Panc1 (cell line): Measurements from ENCODE around the gene TM7SF2. TPM values are rescaled to one million over a fixed set of nuclear protein-coding genes. Genes with fewer than 3 reads are reported as not detected.

Source experiments
- ATAC-seq: fragments of 200-7000 bp; cut with Tn5 transposase; 2 replicates; pipeline ENCODE4 v1.9.1; 2020; ENCODE audit warnings: mild to moderate bottlenecking, moderate library complexity
- BruUV-seq: library from RNA; stranded (reverse); fragments of 400-500 nt; replicated peaks from 2 replicates; lab custom pipeline; 2021; lab: Mats Ljungman, UMichigan
- CTCF ChIA-PET: fragments of 300-600 bp; sonication (Branson Sonifier 250); formaldehyde crosslinking; loops from one replicate; lab custom pipeline; 2022; ENCODE audit warnings: antibody characterized with exemption; lab: Charles Lee
- POLR2A ChIA-PET: fragments of 300-600 bp; sonication (Branson Sonifier 250); formaldehyde crosslinking; loops from one replicate; lab custom pipeline; 2022; ENCODE audit warnings: antibody characterized with exemption; lab: Charles Lee
- DNase-seq: peaks from one replicate; pipeline ENCODE4 v3.0.0-alpha.2; 2010; ENCODE audit warnings: low read depth, low spot score
- H3K27ac ChIP-seq: 2 replicates; pipeline ENCODE4 v1.5.1; 2011; ENCODE audit warnings: mild to moderate bottlenecking, low read length, inconsistent platforms
- H3K27me3 ChIP-seq: fragments of 200-500 bp; sonication (Bioruptor generic); 2 replicates; pipeline ENCODE4 v1.6.0; 2014; ENCODE audit warnings: low read length, inconsistent platforms; ENCODE audit not compliant: control insufficient read depth, insufficient read depth
- H3K36me3 ChIP-seq: fragments of 200-500 bp; sonication (Bioruptor generic); 2 replicates; pipeline ENCODE4 v1.5.1; 2014; ENCODE audit warnings: inconsistent platforms, mild to moderate bottlenecking, low read length, moderate library complexity; ENCODE audit not compliant: control insufficient read depth, insufficient read depth
- H3K4me1 ChIP-seq: 2 replicates; pipeline ENCODE4 v1.5.1; 2011; ENCODE audit warnings: inconsistent platforms, mild to moderate bottlenecking, low read length, moderate library complexity; ENCODE audit not compliant: control insufficient read depth, insufficient read depth
- H3K4me3 ChIP-seq, 2 experiments: 2 replicates each; pipeline ENCODE4 v1.5.1; 2011 to 2012; ENCODE audit warnings: low read depth in 2 of 2, low read length in 2 of 2, mild to moderate bottlenecking in 2 of 2, inconsistent platforms in 1 of 2, moderate library complexity in 1 of 2
- H3K9me3 ChIP-seq: fragments of 200-500 bp; sonication (Bioruptor generic); 2 replicates; pipeline ENCODE4 v1.5.1; 2014; ENCODE audit warnings: low read depth, mild to moderate bottlenecking, inconsistent platforms, low read length, moderate library complexity; ENCODE audit not compliant: control insufficient read depth, insufficient read depth
- CTCF ChIP-seq: fragments of 450-650 bp; IDR thresholded peaks from 2 replicates; pipeline ENCODE4 v1.5.1; 2017; ENCODE audit warnings: mild to moderate bottlenecking
- POLR2AphosphoS5 ChIP-seq: IDR thresholded peaks from 2 replicates; pipeline ENCODE4 v1.6.1; 2012; ENCODE audit warnings: mild to moderate bottlenecking, low read depth, low read length, moderate library complexity
- SIN3A ChIP-seq: IDR thresholded peaks from 2 replicates; pipeline ENCODE4 v1.6.1; 2012; ENCODE audit warnings: low read depth, mild to moderate bottlenecking, low read length, moderate library complexity, borderline replicate concordance; ENCODE audit not compliant: insufficient read depth
- TCF7L2 ChIP-seq: IDR thresholded peaks from 2 replicates; pipeline ENCODE4 v1.6.1; 2011; ENCODE audit warnings: mild to moderate bottlenecking, low read depth, low read length, inconsistent platforms
- in situ Hi-C: cut with HindIII; loops from 2 replicates; pipeline ENCODE4 v1.10.0; 2016; ENCODE audit warnings: low sequenced_read_pairs, low pct_unique_long_range_greater_than_20kb
- intact Hi-C: fragments of 100-400 bp; cut with micrococcal nuclease; formaldehyde crosslinking; loops from one replicate; pipeline ENCODE4 v1.10.0; 2022; ENCODE audit not compliant: unreplicated experiment
- total RNA-seq: library from RNA; stranded (reverse); gene quantifications from one replicate; pipeline ENCODE4 v1.2.1, GENCODE V29; 2021; ENCODE audit not compliant: unreplicated experiment
- TF ChIP-seq, protein P1 (sequence below), 2 experiments: IDR thresholded peaks; 2 replicates each; pipeline ENCODE4 v1.6.1; 2011 to 2012; ENCODE audit warnings: low read depth in 2 of 2, control low read depth in 1 of 2, low read length in 1 of 2, mild to moderate bottlenecking in 1 of 2, moderate library complexity in 1 of 2; ENCODE audit not compliant: insufficient read depth in 1 of 2

Gene TM7SF2
- total RNA-seq, 1 experiment from 2014 or later: 85.4 TPM

- ChIA-PET CTCF (no interaction called here), POLR2A (no interaction called here)
- peaks cover 3% of the 10 kb centered on the region; the same call in 1 of the 2 replicates for H3K36me3 ChIP-seq
- H3K9me3 ChIP-seq: no peaks in the 10 kb centered on the region
- no peak overlapping the region for H3K4me3 ChIP-seq
- in situ Hi-C loops (no loop called here), intact Hi-C loops (no loop called here)
- no peak for TF ChIP-seq TCF7L2
- no peak for TF ChIP-seq SIN3A
- no peak for TF ChIP-seq CTCF
- TF ChIP-seq, protein P1, sequence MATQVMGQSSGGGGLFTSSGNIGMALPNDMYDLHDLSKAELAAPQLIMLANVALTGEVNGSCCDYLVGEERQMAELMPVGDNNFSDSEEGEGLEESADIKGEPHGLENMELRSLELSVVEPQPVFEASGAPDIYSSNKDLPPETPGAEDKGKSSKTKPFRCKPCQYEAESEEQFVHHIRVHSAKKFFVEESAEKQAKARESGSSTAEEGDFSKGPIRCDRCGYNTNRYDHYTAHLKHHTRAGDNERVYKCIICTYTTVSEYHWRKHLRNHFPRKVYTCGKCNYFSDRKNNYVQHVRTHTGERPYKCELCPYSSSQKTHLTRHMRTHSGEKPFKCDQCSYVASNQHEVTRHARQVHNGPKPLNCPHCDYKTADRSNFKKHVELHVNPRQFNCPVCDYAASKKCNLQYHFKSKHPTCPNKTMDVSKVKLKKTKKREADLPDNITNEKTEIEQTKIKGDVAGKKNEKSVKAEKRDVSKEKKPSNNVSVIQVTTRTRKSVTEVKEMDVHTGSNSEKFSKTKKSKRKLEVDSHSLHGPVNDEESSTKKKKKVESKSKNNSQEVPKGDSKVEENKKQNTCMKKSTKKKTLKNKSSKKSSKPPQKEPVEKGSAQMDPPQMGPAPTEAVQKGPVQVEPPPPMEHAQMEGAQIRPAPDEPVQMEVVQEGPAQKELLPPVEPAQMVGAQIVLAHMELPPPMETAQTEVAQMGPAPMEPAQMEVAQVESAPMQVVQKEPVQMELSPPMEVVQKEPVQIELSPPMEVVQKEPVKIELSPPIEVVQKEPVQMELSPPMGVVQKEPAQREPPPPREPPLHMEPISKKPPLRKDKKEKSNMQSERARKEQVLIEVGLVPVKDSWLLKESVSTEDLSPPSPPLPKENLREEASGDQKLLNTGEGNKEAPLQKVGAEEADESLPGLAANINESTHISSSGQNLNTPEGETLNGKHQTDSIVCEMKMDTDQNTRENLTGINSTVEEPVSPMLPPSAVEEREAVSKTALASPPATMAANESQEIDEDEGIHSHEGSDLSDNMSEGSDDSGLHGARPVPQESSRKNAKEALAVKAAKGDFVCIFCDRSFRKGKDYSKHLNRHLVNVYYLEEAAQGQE (IDR thresholded peaks at IDR 0.05; ENCODE audit: insufficient read depth in 1 of 2, low read depth in 2 of 2, low read length in 1 of 2): no peak
- TF ChIP-seq POLR2AphosphoS5: no peak
- no peaks in the 10 kb centered on the region for H3K27me3 ChIP-seq
- ATAC-seq (no peak), DNase-seq (no peak)
- H3K4me1 ChIP-seq: peaks cover 15% of the 10 kb centered on the region
- no TSS peak for BruUV-seq
- no peak overlapping the region for H3K27ac ChIP-seq
Measured at GRCh38 chr11:65086809-65087208, 24.9 kb upstream of the TM7SF2 start.

DNA sequence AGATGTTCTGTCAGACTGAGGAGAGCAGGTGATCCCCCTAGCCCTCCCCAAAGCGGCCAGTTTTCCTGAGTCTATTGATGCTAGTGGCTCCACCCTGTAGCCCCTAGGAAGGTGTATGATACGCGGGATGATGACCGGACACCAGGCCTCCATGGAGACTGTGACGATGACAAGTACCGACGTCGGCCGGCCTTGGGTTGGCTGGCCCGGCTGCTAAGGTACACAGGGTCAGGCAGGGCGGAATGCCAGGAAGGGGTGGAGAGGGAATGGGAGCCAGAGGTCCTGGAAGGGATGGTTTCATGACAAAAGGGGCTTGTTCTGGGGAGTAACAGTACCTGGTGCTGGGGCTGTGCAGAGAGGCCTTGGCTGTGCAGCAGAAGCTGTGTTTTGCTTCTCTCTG lies 24.5 kb upstream of the TM7SF2 start:
- in situ Hi-C loops: no loop called here
- DNase-seq: no peak

More for the DNA sequence above, 24.5 kb upstream of the TM7SF2 start:
- Histone ChIP-seq H3K27ac (no peak overlapping the region), H3K36me3 (peaks cover 3% of the 10 kb centered on the region; the same call in 1 of the 2 replicates), H3K4me3 (no peak overlapping the region), H3K27me3 (no peaks in the 10 kb centered on the region), H3K9me3 (no peaks in the 10 kb centered on the region), H3K4me1 (peaks cover 15% of the 10 kb centered on the region)
- TF ChIP-seq, protein P1 (IDR thresholded peaks at IDR 0.05; ENCODE audit: insufficient read depth in 1 of 2, low read depth in 2 of 2, low read length in 1 of 2): no peak
- no peak for TF ChIP-seq POLR2AphosphoS5
- no peak for TF ChIP-seq CTCF
- no peak for TF ChIP-seq TCF7L2
- no peak for TF ChIP-seq SIN3A
- ATAC-seq: no peak
- ChIA-PET CTCF (no interaction called here), POLR2A (no interaction called here)
- intact Hi-C loops: no loop called here
- no TSS peak for BruUV-seq
